ENCODE results near the gene GNAI1. TPM values are rescaled to one million over a fixed set of nuclear protein-coding genes. Genes with fewer than 3 reads are reported as not detected.

GNAI1 gene
- total RNA-seq, 2 donors from 2014 or later = not detected

DNA sequence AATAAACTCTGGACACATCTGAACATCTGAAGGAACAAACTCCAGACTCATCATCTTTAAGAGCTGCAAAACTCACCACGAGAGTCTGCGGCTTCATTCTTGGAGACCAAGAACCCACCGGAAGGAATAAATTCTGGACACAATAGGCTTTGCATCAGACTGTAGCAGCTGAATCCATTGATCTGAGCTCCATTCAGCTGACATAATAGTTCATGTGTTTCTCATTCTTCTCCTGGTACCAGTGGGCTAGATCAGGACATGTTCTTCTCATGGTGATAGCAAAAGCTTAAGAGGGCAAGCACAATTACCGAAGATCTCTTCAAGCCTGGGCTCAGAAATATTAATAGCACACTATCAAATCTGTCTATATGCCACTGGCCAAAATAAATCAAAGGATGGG, 20.5 kb upstream of the GNAI1 start:
- ATAC-seq (replicated peaks) = no peak
- Mint-ChIP-seq H3K4me3 (no peak overlapping the region), H3K27ac (no peak overlapping the region), H3K36me3 (ENCODE audit: low read depth) (no peaks in the 10 kb centered on the region), H3K9me3 (no peaks in the 10 kb centered on the region), H3K4me1 (no peaks in the 10 kb centered on the region), H3K27me3 (no peaks in the 10 kb centered on the region)

DNA sequence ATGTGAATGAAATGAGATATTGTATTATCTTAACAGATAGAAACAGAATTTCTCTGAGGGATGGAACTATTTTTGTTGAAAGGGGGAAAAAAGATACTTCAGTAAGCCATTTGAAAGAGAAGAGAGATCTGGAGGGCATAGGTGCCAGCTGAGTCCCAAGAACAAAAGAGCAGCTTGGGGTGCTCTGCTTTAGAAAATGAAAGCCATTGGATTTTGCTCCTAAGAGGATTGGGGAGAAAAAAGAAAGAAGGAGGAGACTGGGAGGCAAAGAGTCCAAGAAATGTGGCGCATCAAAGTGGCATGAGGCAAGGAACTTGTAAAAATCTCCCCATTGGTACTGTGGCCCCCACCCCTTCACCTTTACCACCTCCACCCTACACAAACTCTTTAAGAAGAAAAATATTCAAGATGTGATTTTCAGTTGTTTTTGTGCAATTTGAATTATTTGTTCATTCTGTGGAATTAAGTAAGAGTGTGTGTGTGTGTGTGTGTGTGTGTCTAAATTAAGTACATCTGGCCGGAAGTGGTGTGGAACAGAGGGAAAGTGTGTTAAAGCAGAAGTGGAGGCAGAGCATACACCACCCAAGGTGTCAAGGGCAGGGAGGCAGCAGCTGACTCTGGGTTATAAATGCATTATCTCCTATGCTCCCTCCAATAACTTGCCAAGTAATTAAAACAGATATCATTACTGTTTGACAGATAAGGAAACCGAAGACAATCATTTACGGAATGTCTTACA, 9.9 kb upstream of the GNAI1 start:
- H3K27me3 Mint-ChIP-seq = no peaks in the 10 kb centered on the region
- no peak overlapping the region for H3K4me3 Mint-ChIP-seq
- no peak for ATAC-seq (replicated peaks)
- H3K27ac Mint-ChIP-seq = no peak overlapping the region
- H3K9me3 Mint-ChIP-seq = peaks cover 11% of the 10 kb centered on the region
- no peaks in the 10 kb centered on the region for H3K36me3 Mint-ChIP-seq (ENCODE audit: low read depth)
- H3K4me1 Mint-ChIP-seq = no peaks in the 10 kb centered on the region

DNA sequence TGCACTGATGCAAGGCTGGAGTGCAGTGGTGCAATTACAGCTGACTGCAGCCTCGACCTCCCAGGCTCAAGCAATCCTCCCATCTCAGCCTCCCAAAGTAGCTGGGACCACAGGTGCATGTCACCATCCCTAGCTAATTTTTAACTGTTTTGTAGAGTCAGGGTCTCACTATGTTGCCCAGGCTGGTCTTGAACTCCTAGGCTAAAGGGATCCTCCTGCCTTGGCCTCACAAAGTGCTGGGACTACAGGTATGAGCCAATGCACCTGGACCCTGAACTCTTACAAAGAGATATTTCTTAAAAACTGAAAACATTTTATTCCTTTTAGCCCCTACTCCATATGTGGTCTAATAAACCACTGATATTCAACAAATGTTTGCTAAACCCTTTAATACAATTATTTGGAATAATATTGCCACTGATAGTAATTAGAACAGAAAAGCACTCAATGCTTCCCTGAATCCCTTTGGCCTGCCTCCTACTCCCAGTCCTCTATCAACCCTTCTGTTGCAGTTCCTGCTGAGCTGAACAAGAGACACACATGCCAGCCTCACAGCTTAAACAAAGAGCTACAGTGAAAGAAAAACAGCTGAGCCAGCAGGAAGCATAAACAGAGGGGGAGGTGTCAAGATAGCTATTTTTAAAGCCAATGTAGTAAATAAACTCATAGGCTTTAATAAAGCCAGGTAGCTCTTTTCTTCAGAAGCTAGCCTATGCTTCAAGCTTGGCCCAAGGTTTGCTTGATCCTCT, 7.0 kb upstream of the GNAI1 start:
- no peak overlapping the region for H3K4me3 Mint-ChIP-seq
- no peaks in the 10 kb centered on the region for H3K36me3 Mint-ChIP-seq (ENCODE audit: low read depth)
- H3K9me3 Mint-ChIP-seq = peaks cover 7% of the 10 kb centered on the region
- no peaks in the 10 kb centered on the region for H3K27me3 Mint-ChIP-seq
- H3K27ac Mint-ChIP-seq = no peak overlapping the region
- H3K4me1 Mint-ChIP-seq = no peaks in the 10 kb centered on the region
- ATAC-seq (replicated peaks) = no peak

DNA sequence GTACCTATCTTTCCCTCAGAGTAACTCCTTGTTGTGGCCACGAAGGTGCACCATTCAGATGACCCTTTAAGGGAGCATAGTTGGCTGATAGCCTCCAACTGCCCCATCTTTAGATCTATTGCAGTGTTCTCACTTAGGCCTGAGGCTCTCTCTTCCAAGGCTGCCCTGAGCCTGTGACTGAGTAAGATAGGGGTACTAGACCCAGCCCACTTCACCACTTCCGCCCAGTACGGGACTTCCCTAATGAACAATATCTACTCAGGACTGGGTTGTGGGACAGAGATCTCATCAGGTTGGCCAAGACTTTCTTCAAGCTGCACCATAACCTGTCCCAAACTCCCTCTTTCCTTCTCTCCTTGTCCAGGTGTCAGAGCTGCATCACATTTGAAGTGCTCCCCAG, 5.7 kb upstream of the GNAI1 start:
- Mint-ChIP-seq H3K27me3 (peaks cover 11% of the 10 kb centered on the region), H3K27ac (no peak overlapping the region), H3K9me3 (peaks cover 10% of the 10 kb centered on the region), H3K4me3 (no peak overlapping the region), H3K36me3 (ENCODE audit: low read depth) (no peaks in the 10 kb centered on the region), H3K4me1 (no peaks in the 10 kb centered on the region)
- no peak for ATAC-seq (replicated peaks)

DNA sequence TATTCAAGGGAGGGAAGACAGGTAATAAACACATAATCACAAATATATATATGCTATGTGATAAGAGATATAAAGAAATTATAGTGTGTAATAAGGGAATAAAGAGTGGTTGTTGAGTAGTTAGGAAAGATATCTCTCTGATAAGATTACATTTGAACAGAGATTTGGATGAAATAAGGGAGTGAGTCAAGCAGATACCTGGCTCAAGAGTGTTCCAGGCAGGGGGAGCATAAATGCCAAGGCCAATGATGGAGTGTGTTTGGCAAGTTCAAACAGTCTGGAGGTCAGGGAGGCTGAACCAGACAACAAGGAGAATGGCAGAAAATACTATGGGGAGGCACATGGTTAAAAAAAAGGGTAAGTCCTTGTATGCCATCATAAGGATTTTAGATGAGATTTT, 4.8 kb upstream of the GNAI1 start:
- Mint-ChIP-seq H3K4me1 (no peaks in the 10 kb centered on the region), H3K9me3 (peaks cover 6% of the 10 kb centered on the region), H3K36me3 (ENCODE audit: low read depth) (no peaks in the 10 kb centered on the region), H3K27ac (no peak overlapping the region), H3K4me3 (no peak overlapping the region), H3K27me3 (peaks cover 13% of the 10 kb centered on the region)
- no peak for ATAC-seq (replicated peaks)

DNA sequence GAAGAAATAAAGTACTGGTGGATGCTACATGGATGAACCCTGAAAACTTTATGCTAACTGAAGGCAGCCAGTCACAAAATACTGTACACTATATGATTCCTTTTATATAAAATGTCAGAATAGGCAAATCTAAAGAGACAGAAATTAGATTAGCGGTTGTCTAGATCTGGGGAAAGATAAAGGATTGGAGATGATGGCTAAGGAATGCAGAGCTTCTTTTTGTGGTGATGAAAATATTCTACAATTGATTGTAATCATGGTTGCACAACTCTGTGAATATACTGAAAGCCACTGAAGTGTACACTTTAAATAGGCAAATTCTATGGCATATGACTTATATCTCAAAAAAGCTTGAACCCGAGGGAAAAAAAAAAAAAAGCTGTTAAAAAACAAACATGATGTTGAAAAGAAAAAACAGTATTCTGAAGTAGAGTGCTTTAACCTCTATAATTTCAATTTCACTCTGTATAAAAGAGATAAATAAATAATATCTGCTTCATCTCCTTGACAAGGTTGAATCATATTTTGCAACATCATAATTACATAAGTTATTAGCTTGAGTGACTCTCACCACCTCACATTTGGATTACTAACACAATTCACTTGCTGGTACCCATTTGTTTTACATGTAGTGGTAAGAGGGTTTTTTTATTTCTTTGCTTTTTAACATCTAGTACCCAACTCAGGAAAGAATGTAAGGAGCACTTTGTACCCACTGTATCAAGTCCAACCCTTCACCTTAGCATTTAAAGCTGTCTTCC, 2.8 kb upstream of the GNAI1 start:
- no peak for ATAC-seq (replicated peaks)
- Mint-ChIP-seq H3K36me3 (ENCODE audit: low read depth) (no peaks in the 10 kb centered on the region), H3K4me1 (peaks cover 5% of the 10 kb centered on the region), H3K27ac (no peak overlapping the region), H3K9me3 (peaks cover 9% of the 10 kb centered on the region), H3K4me3 (no peak overlapping the region), H3K27me3 (peaks cover 26% of the 10 kb centered on the region)

DNA sequence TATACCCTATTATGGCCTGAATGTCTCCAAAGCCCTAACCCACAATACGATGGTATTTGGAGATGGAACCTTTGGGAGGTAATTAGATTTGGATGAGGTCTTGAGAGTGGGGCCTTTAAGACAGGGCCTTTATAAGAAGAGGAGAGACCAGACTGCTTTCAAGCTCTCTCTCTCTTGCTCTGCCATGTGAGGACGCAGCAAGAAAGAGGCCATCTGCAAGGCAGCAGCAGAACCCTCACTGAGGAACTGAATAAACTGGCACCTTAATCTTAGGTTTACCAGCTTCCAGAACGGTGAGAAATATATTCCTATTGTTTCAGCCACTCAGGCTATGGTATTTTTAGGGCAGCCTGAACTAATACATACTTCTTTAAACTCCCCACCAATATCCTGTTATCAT, 2.0 kb upstream of the GNAI1 start:
- peaks cover 29% of the 10 kb centered on the region for H3K27me3 Mint-ChIP-seq
- H3K4me1 Mint-ChIP-seq = peaks cover 5% of the 10 kb centered on the region
- H3K27ac Mint-ChIP-seq = no peak overlapping the region
- ATAC-seq (replicated peaks) = no peak
- H3K4me3 Mint-ChIP-seq = no peak overlapping the region
- H3K36me3 Mint-ChIP-seq (ENCODE audit: low read depth) = no peaks in the 10 kb centered on the region
- peaks cover 10% of the 10 kb centered on the region for H3K9me3 Mint-ChIP-seq

DNA sequence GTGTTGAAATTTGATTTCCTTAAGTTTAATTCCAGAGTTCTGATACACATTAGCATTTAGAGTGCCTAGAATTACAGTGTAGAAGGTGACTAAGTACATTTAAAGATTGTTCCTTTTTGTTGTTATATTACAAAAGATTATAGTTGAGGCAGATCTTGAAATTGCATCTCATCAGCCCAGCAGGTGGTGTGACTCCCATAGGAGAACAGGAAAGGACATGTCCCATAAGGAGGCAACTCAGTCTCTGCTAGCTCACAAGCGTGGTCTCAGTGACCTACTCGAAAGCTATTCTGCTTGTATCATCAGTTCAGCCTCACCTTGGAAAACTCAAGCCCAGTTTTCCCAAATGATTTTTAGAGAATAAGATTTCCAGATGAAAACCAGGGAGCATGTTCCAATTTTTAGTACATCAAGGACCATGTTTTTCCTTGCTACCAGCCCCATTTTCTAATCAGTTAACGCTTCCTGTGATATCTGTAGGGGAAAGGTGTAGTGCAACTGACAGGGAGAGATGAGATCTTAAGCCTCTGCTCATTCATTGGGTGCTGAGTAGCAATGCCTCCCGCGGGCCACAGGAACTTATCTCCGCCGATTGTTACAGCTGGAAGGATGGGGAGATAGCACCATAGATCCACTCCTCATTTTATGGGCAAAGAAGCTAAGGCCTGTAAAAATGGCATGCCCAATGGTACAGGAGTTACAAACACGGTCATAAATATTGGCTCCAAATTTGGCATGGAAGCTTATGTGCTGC, 1.1 kb upstream of the GNAI1 start:
- Mint-ChIP-seq H3K36me3 (ENCODE audit: low read depth) (no peaks in the 10 kb centered on the region), H3K27me3 (peaks cover 33% of the 10 kb centered on the region), H3K4me3 (no peak overlapping the region), H3K4me1 (peaks cover 5% of the 10 kb centered on the region), H3K27ac (no peak overlapping the region), H3K9me3 (peaks cover 12% of the 10 kb centered on the region)
- no peak for ATAC-seq (replicated peaks)

DNA sequence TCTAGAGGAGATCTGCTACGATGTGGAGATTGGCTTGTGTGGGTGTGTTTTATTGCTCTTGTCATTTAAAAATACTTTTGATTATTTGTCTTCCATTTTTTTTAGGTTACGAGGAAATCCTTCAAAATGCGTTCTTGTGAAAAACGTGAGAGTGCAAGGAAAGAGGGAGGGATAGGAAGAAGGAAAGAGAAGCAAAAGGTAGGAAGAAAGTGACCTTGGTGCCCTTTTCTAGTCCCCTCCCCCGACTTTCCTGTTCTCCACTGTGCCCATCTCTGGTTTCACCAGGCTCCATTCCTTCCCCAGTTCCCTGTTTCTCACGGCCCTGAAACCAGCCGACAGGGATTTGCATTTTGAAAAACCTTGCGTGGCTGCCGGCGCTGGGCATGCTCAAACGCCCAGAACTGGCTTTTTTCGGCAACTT, 506 bp upstream of the GNAI1 start:
- ATAC-seq (replicated peaks) = no peak
- H3K27me3 Mint-ChIP-seq = peaks cover 35% of the 10 kb centered on the region
- peaks cover 12% of the 10 kb centered on the region for H3K9me3 Mint-ChIP-seq
- H3K27ac Mint-ChIP-seq = no peak overlapping the region
- no peaks in the 10 kb centered on the region for H3K36me3 Mint-ChIP-seq (ENCODE audit: low read depth)
- H3K4me3 Mint-ChIP-seq = no peak overlapping the region
- peaks cover 5% of the 10 kb centered on the region for H3K4me1 Mint-ChIP-seq

DNA sequence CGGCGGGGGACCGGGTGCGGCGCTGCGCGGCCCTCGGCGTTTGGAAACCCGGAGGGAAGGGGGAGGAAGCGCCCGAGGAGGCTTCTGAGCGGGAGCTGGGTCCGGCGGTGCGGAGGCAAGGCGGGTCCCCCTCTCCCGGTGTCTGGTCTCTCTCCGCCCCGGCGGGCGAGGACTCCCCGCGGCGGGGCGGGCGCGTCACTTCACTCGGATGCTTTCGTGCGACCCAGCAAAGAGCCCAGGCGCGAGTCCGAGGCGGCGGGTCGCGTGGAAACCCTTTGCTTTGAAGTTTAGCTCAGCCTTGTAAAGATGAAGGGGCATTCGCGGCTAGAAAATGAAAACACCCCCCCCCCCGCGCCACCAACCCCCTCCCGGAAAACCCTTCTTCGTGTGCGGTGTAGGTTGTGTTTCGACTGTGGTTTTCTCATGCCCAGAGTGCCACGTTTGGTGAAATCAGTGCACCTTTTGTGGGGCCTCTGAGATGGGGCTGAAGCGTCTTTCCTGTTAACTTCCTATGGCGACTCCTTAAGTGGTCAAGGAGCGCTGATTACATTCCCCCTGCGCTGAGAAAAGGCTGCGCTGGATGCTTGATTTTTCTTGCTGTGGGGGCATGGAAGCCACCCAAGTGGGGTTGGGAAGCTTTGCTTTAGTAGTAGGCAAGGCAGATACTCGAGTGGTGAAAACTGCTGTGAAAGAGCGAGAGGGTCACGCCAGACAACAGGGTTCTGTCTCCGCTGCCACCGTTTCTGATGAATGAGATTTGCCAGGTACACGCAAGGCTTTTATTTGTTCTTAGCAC, 876 bp downstream of the GNAI1 start:
- Mint-ChIP-seq H3K27ac (no peak overlapping the region), H3K9me3 (peaks cover 12% of the 10 kb centered on the region), H3K36me3 (ENCODE audit: low read depth) (no peaks in the 10 kb centered on the region), H3K27me3 (peaks cover 35% of the 10 kb centered on the region), H3K4me1 (peaks cover 5% of the 10 kb centered on the region), H3K4me3 (peak overlapping the region; percentile 43)
- ATAC-seq (replicated peaks) = no peak

DNA sequence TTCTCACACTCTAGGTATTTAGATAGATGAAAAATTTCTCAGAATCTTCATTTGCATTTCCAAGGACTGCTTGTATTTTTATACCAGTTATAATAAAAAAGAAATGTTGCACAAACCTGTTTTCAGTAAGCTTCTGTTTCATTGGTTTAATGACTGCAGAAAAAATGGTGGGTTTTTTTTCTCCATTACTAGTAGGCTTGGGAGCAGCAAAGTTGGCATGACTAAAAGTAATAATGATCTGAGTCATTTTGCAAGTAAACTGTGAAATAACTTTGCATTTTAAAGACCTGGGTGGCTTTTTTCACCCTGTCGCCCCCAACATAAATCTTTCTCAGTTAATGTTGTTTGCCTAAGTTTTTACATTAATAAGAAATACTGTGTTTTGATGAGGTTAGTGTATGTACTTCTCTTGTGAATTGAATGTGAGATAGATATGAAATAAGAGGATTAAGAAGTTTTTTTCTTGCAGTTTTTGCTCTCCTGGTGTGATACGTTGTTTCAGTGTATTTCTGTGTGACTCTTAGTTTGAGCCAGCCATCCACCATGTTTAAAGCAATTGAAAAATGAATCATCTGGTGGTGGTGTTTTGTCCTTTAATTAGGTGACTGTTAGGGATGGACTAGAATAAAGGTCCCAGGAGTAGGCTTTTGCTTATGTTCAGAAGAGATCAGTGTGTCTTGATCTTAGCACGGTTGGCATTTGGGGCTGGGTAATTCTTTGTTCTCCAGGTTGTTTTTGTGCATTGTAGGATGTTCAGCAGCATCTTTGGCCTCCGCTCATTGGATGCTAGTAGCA, 1.8 kb downstream of the GNAI1 start:
- no peak overlapping the region for H3K4me3 Mint-ChIP-seq
- peaks cover 5% of the 10 kb centered on the region for H3K4me1 Mint-ChIP-seq
- H3K27ac Mint-ChIP-seq = no peak overlapping the region
- no peaks in the 10 kb centered on the region for H3K36me3 Mint-ChIP-seq (ENCODE audit: low read depth)
- no peak for ATAC-seq (replicated peaks)
- H3K27me3 Mint-ChIP-seq = peaks cover 35% of the 10 kb centered on the region
- H3K9me3 Mint-ChIP-seq = peaks cover 9% of the 10 kb centered on the region

DNA sequence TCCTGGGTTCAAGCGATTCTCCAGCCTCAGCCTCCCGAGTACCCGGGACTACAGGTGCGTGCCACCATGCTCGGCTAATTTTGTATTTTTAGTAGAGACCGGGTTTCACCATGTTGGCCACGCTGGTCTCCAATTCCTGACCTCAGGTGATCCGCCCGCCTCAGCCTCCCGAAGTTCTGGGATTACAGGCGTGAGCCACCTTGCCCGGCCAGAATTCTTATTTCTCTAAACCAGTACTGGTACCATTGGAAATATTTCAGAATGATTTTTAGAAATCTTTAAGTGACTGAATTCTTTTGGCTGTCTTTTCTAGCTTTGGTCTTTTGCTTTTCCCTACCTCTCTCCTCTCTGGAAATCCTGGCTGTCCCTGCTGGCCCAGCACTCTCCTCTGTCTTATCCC, 2.8 kb downstream of the GNAI1 start:
- H3K27ac Mint-ChIP-seq = no peak overlapping the region
- H3K4me3 Mint-ChIP-seq = no peak overlapping the region
- no peak for ATAC-seq (replicated peaks)
- H3K27me3 Mint-ChIP-seq = peaks cover 35% of the 10 kb centered on the region
- H3K4me1 Mint-ChIP-seq = peaks cover 5% of the 10 kb centered on the region
- peaks cover 9% of the 10 kb centered on the region for H3K9me3 Mint-ChIP-seq
- no peaks in the 10 kb centered on the region for H3K36me3 Mint-ChIP-seq (ENCODE audit: low read depth)

DNA sequence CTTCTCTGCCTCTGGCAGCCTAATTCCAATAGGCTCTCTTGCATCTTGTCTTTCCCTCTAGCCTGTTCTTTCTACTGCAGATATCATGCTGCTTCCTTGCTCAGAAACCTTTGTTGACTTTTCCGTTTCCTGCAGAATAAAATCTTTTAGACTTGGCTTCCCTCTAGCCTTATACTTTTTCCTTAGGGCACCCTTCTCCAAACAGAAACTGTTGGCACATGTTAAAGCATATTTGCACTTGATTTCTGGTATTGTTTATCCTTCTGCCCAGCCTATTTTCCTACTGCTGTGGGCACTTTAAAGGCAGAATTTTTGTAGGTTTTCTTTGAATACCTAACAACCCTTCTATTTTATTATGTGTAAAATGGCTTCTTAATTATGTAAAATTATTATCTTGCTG, 4.6 kb downstream of the GNAI1 start:
- no peak for ATAC-seq (replicated peaks)
- H3K4me1 Mint-ChIP-seq = peaks cover 5% of the 10 kb centered on the region

More for the DNA sequence above, 4.6 kb downstream of the GNAI1 start:
- Mint-ChIP-seq H3K27ac (no peak overlapping the region), H3K9me3 (peaks cover 6% of the 10 kb centered on the region), H3K36me3 (ENCODE audit: low read depth) (no peaks in the 10 kb centered on the region), H3K27me3 (peaks cover 22% of the 10 kb centered on the region), H3K4me3 (no peak overlapping the region)

Measured in activated T-helper 17 cell treated with anti-CD3 and anti-CD28 coated beads, Interleukin-2, amount 50 U/mL, for 72 hours (primary cell).